COR-L47 (cell line): Measurements from ENCODE around the gene ANXA2R.

Experiments used
- DNase-seq: peaks from one replicate; lab custom pipeline; 2025; lab: John Stamatoyannopoulos, UW

The ANXA2R gene

DNA sequence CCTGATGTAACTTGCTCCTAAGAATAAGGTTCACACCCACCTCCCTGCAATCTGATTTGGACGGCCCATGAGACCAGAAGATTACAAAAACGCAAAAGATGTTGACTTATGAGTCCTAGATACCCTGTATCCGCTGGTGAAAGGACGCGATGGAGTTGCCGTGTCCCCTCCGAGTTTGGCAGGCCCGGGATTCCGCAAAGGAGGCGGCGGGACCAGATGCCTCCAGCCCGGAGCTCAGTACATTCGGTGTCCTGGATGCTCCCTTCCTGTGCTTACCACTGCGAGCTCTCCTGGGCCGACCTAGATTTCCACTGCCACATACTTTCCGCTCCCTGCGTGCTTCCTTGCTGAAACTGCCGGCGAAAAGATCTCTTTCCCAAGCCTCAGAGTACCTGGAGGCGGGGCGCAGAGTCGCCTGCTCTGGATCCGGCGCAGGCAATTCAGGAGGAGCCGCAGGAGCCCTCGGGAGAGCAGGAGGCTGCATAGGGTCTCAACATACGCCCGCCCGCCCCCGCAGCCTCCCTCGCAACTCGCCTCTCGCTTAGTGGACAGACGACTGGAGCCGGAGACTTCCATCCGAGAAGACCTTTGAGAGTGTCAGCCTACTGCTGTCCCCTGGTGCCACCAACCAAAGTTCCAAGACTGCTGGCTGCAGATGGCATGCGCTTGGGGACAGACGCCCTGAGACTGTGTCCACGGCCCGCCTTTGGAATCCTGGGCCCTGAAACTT is 39.8 kb downstream of the ANXA2R start:
- no peak for DNase-seq

DNA sequence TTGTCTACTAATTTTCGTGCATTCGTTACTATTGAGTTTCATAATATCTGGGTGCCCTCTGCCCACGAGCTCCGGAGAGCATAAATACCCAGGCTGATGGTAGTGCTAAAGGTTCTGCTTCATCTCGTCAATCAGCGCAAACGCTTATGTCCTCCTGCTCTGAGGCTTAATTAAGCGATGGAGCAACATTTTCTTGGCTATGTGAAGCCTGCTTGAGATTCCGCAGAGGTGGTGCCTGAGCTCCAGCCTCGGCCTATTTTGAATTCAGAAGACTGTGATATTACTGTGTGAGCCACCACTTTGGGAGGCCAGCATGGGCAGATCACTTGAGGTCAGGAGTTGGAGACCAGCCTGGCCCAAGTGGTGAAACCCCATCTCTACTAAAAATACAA is 44.8 kb downstream of the ANXA2R start:
- DNase-seq, result no peak

DNA sequence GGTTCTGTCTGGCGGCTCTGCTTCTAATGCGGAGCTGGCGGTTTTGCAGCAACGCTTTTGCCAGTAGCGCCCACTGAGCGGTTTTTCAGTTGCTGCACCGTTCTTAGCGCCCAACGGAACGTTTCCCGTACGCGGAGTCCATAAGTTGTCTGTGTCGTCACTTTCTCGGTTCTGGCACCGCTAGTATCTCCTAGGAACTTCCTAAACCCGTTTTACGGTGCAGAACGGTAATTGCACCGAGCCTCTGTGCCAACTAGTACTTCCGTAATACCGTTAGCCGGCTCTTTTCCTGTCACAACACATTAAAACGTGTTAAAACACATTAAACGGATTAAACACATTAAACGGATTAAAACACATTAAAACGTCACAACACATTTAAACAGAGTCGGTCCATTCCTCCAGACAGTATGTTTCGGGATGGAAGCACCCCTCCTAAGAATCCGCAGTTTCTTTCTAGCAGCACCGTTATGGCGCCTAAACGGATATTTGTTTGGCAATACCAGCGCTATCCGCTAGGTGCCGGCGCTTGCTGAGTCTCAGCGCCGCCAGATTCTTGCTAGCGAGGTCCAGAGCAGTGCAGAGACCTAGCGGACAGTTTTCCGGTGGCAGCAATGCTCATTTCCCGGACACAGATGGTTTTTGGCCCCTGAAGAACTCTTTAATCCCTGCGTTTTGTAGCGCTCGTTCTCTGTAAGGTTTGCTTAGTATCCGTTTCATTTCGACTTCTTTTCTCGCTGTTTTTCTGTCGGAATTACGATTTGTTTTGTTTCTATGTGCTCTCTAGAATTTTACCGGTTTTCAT is 45.4 kb downstream of the ANXA2R start:
- peak; percentile 4 for DNase-seq

DNA sequence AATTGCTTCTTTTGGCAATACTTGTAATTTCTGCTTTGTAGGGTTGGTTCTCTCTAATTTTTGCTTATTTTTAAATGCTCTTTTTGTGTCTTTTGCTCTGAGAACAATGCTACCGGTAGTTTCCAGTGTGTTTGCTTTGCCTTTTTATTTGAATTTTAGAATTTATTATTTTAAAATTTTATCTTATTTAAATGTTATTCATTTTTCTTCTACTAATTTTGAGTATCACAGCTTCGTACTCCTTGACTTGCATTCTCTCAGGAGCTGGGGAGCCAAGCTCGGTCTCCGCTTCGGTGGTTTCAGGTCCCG is 45.9 kb downstream of the ANXA2R start:
- no peak for DNase-seq

DNA sequence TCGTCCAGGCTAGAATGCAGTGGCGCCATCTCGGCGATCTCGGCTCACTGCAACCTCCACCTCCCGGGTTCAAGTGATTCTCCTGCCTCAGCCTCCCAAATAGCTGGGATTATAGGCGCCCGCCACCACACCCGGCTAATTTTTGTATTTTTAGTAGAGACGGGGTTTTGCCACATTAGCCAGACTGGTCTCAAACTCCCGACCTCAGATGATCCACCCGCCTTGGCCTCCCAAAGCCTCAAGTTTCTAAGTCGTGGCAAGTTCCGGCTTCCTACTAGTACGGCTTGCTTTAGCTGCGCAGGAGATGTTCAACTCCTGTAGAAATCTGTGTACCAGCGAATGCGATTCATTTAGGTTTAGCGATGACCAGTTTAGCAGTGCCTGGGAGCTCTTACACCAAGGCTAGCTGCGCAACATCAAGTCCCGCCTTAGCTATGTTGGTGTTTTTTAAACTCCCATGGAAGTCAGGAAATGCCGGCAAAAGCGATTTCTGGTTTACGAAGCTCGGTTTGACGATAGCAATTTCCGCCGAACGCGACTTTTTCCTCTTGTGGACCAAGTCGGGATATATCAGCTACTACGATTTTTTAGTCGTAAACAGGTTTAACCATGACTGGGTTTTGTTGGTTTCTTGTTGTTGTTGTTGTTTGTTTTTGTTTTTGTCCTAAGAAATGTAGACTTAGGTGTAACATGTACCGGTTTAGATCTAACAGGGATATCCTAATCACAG is 46.4 kb downstream of the ANXA2R start:
- no peak for DNase-seq

DNA sequence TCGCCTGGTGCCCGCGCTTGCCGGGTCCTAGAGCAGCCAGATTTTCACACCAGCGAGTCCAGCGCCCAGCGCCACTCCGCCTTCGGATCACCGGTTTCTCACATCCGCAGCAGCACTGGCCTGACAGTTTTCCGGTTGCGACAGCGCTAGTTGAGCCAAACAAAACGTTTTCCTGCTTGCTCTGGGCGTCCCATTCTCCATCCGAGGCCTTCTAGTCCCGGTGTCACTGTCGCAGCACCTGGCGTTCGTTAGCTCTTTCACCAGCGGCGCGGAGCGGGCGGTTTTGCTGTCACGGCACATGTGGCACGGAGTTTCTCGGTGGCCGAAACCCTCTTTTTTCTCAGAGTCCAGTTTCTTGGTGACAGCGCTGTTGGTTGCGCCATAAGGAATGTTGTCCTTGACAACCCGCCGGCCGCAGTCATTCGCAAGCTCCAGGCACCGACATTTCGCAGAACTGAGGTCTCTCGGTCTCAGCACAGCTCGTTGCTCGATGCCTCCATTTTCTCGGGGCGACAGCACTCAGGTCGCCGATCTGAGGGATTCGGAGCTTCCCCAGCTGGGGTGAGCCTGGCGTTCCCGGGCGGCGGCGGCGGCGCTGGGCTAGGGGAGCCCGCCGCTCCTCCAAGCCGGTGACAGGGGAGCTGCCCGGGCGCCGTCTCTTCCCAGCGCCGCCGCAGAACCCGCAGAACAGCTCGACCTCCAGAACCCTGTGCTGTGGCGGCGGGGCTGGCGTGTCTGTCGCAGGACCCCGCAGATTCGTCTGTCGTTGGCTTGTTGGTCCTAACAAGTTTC is 47.8 kb downstream of the ANXA2R start:
- DNase-seq, result peak; percentile 55

DNA sequence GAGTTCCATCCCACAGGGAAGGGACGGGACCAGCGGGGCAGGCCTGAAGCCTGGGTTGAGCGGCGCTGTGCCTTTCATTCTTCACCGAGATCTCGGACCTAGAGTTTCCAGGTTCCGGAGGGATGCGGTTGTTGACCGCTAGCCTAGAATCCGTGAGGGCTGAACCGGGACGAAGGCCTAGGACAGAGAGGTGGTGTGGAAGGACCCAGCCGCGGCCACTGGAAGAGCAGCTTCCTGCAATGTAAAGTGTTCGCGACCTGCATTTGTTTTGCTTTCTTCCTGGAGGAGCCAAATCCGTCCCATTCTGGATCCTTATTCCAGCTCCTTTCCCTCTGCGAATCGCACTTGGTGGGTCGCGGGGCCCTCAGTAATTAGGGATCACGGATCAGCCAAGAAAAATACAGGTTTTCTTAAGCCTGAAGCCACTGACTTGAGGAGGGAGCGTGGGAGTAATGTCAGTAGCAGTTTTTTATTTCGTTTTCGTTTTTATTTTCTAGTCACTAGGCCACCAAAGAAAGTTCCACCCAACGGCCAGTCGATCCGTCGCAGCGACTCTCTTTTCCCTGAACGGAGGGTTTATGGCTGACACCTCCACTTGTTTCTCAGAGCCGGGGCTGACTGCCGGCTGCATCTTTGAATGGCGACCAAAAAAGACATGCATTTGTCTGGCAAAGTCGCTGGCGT is 48.6 kb downstream of the ANXA2R start:
- no peak for DNase-seq

DNA sequence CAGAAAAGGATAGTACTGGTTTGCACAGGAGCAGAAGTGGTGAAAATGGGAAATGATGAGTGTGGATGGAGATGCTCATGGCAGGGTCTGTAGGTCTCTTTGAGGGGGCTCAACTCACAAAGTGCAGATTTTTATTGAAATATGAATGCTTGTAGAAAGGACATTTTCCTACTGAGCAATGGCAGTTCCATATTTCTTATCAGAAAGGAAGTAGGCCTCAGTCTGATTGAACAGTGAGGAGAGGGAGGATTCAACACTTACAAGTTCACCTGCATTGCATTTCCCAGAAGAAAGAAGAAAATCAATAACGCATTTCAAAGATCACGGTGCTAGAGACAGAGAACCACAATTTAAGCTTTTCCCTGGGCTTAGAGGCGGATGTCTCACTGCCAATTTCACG is 49.2 kb downstream of the ANXA2R start:
- no peak for DNase-seq
